ENCODE measurements around the gene RENBP.
A peak's percentile ranks its signal among the peaks of the same experiment; 100 is the strongest.

RENBP gene

DNA sequence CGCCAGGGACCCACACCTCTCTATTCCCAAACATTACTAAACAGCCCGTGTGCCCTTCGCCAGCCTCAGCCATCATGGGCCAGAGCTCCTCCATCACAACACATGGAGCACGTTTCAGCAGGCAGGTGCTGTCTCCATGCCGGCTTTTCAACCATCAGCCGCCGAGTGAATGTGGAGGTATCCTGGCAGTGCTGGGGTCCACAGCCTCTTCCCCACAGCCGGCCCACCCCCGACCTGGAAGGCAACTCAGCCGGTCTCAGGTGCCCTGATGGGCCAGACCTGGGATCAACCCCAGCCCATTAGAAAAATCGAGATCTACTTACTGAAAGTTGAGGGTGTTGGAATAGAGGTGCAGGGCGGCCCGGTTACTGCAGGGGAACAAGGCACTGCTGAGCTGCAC lies 12.7 kb downstream of the RENBP start:
- no peak for DNase-seq

GRCh38 chrX:153931151-153931550 lies 13.3 kb downstream of the RENBP start:
- no peak for DNase-seq

DNA sequence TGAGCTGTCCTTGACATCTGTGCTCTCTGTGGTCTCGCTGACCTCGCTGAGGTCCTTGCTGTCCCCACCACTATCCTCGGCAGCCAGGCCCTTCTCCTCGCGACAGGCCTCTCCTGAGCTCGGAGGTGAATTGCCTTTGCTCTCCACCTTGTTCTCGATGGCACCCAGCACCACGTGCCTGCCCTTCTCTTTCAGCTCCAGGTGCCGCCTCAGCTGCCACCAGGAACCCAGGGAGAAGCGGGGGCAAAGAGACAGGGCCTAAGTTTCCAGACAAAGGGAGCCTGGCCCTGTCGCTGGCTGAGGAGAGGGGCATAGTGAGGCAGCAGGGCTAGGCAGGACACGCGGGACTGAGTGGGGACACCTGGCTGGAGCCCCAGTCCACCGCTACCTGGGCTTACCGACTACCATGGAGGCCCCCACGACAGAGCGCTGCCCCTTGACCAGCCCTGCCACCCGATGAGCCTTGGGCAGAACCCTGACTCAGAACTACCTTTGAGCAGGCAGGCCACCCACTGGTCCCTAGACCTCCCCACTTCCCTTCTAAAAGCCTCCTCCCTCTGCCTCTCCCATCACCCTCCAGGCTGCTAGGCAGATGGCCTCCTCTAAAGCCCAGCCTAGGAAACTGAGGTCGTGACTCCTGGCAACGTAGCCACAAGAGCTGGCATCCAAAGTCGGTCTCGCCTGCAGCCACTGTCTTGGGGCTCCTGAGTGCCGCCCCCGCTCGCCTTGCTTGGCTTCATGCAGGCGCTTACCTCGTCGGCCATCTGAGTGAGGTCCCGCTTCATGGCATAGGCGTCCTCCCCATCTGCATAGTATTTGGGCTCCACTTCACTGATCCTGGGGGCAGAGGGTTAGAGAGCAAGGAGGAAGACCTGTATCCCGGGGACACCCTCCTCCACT lies 14.2 kb downstream of the RENBP start:
- no peak for DNase-seq

GRCh38 chrX:153929576-153929975 lies 14.9 kb downstream of the RENBP start:
- no peak for DNase-seq

GRCh38 chrX:153928846-153929245 lies 15.6 kb downstream of the RENBP start:
- DNase-seq: no peak

DNA sequence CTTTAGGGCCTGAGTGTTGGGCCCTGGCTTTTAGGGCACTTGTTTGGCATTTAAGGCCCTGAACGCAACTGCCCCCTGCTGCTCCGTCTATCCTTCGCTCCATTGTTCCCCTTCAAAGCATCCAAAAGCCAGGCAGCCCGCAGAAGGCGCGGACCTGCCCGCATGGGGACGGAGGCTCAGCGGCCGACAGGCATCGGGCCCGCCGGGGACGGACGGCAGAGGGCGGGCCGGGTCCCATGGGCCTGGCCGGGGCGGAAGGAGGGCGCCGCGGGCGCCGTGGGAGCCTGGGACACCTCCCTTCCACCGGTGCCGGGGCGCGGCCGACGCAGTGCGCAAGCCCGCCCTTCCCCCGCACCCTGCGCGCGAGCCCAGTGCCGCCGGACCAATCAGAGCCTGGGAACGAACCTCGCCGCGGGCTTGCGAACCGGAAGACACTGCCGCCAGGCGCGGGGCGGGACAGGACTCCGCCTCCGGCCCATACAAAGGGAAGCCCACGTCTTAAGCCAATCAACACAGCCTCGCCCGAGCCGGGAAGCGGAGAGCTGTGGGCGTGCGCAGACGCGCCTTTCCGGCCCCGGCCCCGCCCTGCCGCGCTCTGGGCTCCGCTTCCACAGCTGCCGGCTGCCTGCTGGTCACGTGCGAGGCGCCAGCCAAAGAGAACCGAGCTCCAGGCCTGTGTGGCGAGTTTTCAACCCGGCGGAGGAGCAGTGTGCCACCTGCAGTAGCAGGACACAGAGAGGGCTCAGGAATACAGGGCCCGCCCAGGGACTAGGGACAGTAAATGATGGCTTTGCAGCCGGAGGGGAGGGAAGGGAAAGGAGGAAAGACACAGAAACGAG lies 16.3 kb downstream of the RENBP start:
- DNase-seq: peak; percentile 79 to 99 (median 89)

DNA sequence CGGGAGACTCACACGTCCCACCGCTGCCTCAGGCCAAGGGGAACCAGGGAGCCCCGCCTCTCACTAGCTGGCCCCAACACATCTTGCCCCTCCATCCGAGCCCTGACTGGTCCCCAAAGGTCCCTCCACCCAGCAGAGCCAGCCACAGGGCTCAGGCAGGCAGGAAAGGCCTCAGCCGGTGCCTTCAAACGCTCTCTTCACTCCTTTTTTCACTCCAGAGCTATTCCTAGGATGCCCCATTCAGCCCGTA lies 16.8 kb downstream of the RENBP start:
- DNase-seq: no peak

DNA sequence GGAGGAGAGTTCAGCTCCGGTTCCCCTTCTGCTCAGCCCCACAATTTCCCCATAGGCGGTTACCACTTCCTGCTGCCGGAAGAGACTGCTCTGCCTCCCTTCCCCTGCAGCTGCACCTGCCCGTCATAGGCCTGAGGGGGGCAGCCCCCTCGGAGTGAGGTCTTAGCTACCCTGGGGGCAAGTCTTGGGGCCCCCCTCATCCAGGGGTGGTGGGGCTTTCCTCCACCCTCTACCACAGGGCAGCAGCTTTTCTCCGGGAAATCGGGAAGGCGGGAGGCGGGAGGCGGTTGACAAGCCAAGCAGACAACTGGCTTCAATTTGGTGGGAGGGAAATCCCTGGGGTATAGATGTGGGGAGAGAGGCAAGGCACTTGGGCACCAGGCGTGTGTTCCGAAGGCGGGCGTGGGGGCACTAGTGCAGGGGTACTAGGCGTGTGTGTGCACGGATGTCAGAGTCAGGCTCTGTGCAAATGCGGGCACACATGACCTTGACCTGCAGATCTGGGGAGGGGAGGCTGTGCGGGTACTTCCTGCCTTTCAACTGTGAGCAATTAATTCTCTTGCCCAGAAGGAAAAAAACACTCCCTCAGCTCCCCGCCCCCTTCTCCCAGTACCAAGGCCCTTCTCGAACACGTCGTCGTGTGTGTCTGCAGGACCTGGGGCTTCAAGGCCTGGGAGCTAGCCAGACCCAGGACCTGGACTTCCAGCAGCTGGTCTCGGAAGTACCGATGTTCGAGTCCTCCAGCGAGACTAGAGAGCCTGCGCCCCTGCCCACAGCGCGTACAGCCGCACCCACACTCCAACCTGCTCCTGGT lies 17.4 kb downstream of the RENBP start:
- DNase-seq: peak; percentile 45 to 93 (median 74)

GRCh38 chrX:153926552-153926857 lies 17.9 kb downstream of the RENBP start:
- no peak for DNase-seq

DNA sequence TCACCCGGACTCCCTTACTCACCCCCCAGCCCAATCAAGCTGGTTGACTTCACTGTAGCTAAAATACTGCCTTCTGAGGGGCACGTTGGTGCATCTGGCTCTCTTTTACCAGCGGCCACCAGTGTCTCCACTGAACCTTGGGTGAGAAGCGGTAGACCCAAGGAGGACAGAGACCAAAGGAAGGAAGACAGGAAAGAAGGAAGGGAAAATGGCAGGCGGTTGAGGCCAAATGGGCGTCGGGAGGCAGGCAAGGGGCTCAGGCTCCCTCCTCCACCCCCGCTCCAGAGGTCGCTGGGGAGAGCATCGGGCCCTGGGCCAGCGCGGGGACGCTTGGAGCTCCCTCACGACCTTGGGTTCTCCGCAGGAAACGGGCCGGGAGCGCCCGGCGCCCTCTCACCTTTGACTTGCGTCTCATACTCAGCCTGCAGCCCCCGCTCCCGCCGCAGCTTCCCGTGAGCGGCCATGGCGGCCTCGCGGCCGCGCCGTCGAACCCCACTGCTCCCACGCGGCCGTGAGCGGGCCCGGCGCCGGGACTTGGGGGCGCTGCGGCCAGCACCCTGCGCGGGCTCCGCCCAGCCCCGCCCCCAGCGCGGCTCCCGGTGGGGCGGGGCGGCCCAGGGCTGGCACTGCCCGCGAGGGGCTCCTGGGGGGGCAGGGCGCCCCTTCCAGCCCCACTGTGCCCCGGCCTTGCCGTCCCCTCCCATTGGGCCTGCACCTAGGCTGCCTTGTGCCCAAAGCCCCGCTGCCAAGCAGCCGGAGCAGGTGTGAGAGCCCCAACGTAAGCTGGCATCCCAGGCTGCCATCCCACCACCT lies 18.5 kb downstream of the RENBP start, which contains the start of gene ARHGAP4:
ARHGAP4 (minus strand) TSS at position 526 of the 813 bp plus-strand sequence; CDS start at position 464, 62 bp downstream.
- peak in 4 of 5 experiments; percentile 15 to 74 (median 40) for DNase-seq

- DNase-seq: peak in 1 of 5 experiments; percentile 83
Observed at GRCh38 chrX:153925387-153925738, 19.1 kb downstream of the RENBP start.

DNA sequence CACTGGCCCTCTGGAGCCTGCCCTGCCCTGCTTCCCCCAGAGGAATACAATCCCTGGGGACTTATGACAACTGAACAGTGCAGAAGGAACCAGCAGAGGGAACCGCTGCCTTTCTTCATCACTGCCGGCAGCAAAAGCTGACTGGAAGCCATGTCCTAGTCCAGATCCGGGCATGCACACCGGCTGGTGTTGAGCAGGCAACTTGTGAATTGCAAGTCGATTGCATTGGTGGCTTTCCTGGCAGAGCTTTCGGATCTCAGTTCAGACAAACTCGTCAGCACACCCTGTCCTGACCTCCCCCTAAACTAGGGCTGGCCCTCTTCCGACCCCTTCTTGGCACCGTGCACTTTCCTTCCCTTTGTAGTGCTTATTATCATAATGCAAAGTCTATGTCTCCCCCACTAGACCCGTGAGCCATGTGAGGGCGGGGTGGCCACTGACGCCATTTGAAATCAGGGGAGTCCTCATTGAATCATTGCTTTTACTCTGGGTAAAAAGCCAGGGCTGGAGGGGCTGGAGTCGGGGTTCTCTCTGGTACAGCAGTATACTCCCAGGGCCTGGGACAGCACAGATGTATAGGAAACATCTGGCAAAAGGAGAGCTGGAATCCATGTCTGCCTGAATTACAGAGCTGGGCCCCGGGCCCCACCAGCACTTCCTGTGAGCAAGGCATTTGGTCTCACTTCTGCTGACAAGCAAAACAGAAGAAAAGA lies 20.1 kb downstream of the RENBP start:
- DNase-seq: peak in 3 of 5 experiments; percentile 36 to 60 (median 48)

- no peak for DNase-seq
Observed at GRCh38 chrX:153922932-153923857, 21.2 kb downstream of the RENBP start.

DNA sequence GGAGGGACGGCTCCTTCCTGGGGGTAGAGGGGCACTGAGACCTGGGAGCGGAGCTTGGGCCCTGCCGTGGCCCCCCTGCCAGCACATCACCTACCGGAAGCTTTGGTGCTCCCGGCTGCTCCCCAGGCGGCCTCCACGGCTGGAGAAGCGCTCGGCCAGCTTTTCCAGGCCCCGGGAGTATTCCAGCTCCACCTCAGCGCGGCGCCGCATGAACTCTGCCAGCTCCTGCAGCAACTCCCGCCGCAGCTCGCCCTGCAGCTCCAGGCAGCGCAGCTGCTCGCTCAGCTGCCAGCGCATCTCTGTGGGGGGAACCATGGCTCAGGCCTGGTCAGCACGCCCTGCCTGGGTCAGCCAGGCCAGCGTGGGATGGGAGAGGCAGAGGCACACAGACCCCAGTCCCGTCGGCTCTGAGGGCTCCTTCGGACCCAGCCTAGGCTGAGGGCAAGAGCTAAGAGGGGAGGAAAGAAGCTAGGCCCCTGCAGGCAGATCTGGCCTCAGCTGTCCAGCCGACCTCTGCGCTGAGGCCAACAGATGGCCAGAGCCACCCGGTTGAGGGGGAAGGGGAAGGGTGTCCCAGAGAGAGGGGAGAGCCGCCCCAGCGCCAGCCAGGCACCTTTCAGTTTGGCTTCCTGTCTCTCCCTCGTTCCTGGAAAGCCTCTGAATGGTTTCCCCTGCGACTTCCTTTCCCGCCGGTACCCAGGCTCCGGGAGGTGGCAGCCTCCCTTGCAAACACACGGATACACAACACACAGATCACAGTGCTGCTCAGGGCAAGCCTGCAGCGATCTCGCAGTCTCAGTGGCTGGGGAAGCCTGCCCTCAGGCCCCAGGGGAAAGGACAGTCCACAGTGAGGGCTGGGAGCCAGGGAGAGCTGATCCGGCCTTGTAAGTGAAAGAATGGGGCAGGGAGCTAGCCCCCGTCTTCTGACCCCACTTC lies 22.7 kb downstream of the RENBP start:
- DNase-seq: no peak

DNA sequence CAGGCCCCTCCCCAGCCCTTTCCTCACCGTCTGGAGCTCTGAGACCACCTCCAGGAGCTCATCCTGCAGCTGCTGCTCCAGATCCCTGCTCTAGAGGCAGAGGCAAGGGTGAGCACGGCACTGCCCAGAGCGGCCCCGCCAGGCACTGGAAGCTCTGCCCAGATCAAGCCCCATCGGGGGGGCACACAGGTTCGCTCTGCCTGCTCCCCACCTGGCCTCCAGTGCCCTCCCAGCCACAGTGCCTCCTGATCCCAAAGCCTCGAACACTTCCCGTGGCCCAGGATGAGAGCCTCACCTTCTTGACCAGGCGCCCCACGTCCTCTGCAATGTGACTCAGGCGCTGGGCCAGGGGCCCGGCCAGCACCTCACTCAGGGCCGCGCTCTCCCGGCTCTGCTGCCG lies 23.4 kb downstream of the RENBP start:
- DNase-seq: no peak

GRCh38 chrX:153920546-153920945 lies 23.9 kb downstream of the RENBP start:
- no peak for DNase-seq

GRCh38 chrX:153919281-153919680 lies 25.2 kb downstream of the RENBP start:
- no peak for DNase-seq

- no peak for DNase-seq
Observed at GRCh38 chrX:153917869-153918268, 26.6 kb downstream of the RENBP start.

- DNase-seq: no peak
Observed at GRCh38 chrX:153913701-153914100, 30.7 kb downstream of the RENBP start.
